ENCODE results near the gene UFM1.
"Not testable (repeated sequence)": the region's sequence is repeated elsewhere in the genome, so short reads cannot be mapped to it uniquely, and the experiment has no call there.

The UFM1 gene

DNA sequence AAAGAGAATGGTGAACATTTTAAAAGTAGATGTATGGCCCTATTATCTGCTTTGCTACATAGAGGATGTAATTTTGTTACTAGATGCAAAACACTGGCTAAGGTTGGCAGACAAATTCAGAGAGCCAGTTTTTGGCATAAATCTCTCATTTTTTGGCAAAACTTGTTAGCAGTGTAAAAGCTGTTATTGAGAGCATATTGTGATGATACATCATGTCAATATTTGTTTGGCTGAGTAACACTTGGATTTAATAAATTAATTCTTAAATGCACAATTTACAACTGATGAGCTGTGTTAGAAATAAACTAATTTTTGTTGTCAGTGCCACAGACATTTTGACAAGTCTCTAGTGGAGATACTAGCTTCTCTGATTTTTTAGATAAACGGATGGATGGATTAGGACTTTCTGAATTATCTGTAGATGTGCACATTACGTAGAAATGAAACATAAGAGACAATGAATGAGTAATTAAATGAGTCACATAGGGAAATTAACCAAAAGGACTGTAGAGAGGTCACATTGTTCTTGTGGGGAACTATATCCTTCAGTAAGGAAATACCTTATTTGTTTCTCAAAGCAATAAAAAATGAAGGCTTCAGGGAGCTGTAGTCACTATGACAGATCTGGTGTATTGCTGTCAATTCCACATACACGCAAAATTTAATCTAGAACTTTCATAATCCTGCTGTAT, 17.4 kb downstream of the UFM1 start:
- no peak for DNase-seq

DNA sequence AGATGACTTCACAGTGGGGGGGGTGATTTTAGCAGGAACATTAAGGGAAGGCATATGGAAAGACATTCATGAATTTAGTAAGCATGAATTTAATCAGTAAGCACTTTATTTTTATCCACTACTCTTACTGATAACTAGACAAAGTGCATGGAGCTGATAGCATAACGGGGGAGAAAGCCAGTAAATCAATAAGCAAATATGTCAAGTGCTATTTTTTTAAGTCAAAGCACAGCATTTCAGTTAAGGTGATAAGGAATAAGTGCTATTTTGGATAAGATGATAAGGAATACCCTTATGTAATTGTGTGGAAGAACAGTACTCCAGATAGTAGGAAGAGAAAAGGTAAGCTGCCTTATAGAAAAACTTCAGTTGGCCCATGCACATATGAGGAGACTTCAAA, 19.4 kb downstream of the UFM1 start:
- no peak for DNase-seq

DNA sequence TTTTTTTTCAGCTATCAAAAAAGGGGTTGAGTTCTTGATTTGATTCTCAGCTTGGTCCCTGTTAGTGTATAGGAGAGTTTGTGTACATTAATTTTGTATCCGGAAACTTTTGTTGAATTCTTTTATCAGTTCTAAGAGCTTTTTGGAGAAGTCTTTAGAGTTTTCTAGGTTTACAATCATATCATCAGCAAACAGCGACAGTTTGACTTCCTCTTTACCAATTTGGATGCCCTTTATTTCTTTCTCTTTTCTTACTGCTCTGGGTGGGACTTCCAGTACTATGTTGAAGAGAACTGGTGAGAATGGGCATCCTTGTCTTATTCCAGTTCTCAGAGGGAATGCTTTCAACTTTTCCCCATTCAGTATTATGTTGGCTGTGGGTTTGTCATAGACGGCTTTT, 20.4 kb downstream of the UFM1 start:
- not testable (repeated sequence) for DNase-seq

DNA sequence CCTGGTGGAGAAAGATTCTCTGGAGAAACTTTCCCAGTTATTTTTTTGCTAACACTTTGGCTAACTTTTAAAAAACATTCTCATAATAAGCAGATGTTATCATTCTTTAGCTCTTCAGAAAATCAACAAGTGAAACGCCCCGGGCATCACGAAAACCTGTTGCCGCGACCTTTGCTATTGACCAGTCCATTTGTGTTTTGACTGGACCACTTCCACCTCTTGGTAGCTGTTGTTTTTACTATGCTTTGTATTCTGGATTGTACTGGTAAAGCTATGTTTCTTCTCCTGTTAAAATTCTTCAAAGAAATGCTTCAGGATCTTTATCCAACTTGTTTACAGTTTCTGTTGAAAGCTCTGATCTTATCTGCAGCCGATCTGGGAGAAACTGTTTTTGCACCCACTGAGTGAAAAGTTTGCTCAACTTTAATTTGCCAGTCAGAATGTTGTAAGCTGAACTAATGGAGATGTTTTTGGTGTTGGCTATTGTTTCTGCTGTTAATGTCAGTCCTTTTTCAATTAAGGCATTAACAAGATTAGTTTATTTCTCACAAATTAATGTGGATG, 23.3 kb downstream of the UFM1 start:
- DNase-seq: no peak

DNA sequence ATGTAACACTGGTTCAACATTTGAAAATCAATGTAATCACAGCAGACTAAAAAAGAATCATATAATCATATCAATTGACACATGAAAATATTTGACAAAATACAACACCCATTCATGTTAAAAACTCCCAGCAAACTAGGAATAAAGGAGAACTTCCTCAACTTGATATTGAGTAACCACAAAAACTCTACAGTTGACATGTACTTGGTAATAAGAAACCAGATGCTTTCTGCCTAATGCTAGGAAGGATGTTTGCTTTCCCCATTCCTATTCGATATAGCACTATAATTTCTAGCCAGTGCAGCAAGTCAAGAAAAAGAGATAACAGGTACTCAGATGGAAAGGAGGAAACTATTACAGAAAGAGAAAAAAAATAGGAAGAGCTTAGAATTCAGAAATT, 26.9 kb downstream of the UFM1 start:
- no peak for DNase-seq

DNA sequence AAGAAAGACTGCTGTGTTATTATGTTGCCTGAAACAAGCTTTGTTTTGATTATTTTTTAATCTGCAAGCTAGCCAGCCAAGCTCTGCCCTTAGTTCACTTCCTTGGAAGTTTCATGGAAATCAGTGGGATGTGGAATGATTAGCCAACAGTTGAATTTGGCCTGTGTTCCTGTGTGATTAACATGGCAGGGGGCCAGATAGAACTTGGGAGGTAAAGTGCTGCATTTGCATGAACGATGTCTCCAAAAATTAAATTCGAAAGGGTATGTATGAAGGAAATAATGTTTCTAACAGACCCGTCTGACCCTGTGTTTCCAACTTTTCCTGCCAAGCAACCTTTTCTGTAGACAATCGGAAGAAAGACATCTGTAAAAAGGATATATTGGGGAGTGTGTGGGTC, 32.2 kb downstream of the UFM1 start:
- DNase-seq: peak; percentile 55

DNA sequence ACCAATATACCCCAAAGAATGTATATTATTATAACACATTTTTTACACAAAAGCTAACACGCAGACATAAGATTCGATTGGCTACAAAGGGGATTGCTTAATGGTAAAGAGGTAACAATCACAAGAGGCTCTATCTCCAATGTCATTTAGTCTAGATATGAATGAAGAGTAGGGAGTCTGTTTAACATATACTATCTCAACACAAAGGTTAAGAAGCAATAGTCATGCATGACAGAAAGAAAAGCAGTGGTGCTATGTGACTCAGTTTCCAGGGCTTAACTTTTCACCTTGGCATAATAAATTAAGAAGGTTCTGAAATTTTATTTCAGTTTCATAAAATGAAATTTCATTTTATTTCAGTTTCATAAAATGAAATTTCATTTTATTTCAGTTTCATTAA, 33.3 kb downstream of the UFM1 start:
- no peak for DNase-seq

DNA sequence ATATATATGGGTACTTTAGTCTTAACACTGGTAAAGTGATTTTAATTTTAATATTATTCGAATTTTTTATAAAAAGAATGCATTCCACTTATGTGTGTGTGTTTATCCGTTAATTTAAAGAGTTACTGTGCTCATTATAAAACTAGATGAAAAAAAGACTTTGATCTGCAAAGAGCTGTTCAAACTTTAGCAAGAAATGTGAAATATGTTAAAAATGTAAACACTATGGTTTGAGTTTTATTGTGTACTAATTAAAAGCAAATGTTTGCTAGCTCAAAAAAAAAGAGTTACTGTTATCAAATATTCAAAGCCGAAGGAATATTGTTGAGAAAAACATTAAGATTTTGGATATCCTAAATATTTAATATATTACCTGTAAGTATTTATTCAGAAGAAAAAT, 34.5 kb downstream of the UFM1 start:
- no peak for DNase-seq

DNA sequence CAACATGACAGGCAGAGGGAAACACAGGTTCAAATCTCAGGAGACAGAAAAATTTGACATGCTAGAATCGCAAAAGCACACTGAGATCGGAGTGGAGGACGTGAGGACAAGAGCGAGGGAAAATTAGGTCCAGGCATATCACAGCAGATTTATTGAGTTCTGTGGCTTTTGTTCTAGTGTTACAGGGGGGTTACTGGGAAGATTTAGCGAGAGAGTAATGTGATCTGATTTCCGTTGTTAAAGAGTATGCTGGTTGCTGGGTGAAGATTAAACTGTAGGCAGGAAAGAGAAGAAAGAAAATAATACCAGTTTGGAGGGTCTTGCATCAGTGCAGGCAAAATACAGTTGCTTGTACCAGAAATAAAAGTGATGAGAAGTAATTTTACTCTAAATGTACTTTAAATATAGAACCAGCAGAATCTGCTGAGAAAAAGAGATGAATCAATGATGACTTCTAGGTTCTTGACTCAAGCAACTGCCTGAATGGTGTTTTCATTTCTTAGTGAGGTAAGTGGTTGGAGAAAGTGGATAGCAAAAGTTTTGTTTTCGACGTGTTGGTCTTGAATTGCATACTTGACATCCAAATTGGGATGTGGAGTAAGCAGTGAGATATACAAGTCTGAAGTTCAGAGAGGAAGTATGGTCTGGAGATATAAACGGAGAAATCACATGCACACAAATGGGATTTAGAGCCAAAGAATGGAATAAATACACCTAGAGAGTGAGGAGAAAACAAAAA, 35.7 kb downstream of the UFM1 start:
- DNase-seq: no peak

DNA sequence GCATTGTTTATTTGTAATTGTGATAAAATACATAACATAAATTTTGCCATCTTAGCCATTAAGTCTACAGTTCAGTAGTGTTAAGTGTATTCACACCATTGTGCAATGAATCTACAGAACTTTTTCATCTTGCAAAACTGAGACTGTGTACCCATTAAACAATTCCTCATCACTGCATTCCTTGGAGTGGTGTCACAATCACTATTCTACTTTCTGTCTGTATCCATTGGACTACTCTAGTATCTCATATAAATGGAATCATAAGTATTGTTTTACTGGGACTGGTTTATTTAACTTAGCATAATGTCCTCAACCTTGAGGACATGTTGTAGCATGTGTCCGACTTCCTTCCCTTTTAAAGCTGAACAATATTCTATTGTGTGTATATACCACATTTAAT, 36.8 kb downstream of the UFM1 start:
- DNase-seq: no peak

DNA sequence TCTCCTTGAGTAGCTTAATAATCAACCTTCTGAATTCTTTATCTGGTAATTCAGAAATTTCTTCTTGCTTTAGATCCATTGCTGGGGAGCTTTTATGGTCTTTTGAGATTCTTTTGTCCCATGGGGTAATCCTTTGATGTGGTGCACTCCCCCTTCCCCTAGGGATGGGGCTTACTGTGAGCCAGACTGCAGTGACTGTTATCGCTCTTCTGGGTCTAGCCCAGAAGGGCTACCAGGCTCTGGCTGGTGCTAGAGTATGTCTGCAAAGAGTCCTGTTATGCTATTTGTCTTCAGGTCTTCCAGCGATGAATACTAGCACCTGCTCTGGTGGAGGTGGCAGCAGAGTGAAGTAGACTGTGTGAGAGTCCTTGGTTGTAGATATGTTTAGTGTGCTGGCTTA, 41.7 kb downstream of the UFM1 start:
- DNase-seq: no peak

DNA sequence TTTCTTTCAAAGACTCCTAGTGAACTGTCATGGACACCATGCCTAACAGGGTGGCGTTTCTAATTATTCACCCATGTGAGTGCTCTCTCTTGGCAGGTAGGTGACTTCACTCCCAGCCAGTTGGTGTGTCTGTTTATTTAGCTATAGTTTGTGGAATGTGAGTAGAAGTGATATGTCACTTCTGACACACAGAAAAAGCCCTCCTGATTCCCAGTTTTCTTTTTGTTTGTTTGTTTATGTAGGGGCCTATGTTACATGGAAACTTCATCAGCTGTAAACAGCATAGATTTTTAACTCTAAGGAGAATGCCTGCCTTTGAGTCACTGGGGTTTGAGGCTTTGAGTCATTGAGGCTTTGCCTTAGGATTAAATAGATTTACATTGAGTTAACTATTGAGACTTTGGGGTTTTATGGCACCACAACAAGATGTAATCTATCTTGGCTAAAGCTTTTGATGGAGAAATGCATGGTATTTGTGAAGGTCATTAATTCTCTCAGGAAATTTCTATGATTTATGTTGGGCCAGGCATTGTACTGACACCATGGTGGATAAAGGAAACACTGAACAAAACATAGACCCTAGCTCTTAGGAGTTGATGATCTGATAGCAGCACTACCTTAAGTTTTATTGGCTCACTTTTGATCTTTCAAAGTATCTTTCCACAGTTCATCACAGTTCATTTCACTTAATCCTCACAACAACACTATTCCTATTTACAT, 45.3 kb downstream of the UFM1 start:
- DNase-seq: no peak

DNA sequence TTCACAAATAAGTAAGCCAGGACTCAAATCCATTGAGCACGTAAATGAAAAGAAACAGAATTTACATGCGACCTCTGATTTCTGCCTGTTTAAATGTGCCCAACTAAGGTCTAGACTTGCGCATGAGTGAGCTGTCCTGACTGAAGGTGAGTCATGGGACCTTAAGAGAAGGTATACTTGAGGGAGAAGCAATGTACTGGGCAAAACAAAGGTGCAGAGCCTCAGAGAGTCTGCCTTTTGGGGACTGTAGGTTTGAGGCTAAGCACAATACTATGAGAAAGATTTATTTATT, 45.8 kb downstream of the UFM1 start:
- DNase-seq: no peak

DNA sequence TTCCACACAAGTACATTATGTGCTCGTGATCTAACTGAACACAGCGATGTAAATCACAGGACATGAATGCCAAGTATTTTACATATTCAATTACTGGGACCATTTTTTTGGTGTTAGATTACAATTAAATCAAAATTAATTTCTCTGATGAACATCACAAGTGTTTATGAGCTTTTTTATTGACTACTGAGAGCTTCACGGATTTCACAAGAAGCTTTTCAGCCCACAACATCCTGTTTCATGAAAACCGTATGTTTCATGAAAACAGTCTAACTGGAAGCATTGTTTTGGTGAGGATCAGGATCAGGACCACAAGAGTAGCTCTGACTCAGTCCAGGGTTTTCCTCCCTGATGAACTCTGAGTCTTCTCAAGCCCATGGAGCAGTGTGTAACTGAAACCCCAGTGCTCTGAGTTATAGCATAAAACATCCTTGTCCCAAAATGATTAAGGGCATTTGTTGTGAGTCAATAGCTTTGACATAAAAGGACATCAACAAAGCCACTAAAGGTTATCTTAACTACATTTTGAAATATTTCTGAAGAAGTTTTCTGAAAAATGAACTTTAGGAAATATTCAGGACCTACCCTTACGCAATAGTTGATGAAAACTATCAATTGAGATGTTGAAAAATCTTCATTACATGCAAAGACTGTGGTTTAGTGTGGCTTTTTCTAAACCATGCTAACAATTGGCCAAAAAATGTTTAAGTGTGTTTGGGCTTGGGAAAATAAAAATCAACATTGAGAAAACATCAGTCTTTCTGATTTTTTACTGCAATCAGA, 49.3 kb downstream of the UFM1 start:
- DNase-seq: no peak

DNA sequence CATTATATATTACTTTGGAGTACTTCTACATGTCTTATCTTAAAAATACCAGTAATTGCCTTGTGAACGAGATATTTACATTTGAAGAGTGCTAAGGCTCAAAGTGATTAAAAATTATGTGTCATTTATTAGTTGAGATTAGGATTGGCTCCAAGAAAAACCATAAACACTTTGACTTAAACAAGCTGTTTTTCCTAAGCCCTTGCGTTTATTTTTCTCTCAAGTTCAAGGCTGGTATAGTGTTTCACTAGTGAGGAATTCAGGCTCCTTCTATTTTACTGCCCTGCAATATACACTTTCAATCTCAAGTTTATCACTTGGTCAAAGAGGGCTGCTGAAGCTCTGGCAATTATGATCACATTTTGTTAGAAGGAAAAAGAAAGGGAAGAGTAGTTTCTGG, 49.9 kb downstream of the UFM1 start:
- no peak for DNase-seq

DNA sequence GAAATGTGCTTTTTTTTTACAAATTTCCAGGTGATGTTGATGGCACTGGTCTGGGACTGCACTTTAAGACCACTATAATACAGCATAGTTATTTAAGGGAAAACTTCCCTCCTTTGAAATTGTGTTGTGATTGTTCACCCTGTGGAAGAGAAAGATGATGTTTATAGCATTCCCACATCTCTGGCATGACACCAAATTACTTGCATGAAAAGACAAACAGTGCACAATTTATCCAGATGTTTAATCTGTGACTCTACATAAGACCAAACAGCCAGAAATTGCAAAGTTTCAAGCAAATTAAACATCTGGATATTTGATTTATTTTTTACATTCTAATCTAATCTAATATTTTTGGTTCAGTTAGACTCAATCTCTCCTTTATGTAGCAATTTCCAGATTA, 51.6 kb downstream of the UFM1 start:
- DNase-seq: no peak

DNA sequence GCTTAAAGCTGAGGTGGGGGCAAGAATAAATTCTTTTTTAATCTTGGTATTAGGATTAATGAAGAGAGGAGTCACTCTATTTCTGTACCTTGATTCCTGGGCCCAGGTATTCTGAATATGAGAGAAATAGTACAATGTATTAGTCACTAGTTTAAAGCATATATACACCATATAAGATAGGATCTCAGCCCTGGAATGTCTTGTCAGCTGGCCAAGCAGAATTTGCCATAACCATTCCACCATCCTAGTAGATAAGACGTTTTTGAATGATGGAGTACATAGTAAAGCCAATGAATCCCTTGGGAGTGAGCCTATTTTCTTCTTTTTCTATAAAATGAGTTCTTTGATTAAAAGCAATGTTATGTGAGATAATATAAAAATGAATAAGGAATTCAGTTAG, 55.6 kb downstream of the UFM1 start:
- no peak for DNase-seq

DNA sequence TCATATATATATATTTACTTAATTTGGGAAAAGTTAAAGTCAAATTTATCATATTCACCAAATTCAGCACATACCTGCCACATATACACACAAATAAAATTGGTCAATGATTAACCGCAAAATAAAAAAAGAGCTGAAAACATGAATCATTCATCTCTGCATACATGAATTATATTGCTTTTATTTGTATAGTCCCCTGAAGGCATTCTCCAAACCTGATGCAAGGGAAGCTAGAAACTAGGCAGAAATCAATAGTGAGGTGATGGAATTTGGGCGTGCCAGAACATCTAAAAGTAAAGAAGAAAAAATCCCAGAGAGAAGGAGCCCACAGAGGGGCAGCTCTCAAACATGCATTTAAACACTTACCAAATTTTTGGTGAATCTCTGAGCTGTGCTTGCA, 60.1 kb downstream of the UFM1 start:
- no peak for DNase-seq

DNA sequence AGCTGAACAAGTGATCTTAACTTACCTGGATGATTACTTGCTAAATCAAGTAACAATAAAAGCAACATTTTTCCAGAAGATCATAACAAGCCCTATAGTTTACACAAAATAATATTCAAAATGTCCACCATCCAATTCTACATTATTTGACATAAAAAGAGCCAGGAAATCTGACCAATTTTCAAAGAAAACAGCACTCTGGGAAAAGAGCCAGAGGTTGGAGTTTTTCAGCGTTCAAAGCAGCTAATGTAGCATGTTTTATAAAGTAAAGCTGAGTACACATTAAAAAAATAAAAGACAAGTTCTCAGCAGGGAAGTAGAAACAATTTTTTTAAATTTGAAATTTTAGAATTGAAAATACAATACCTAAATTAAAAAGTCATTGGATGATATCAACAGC, 62.6 kb downstream of the UFM1 start:
- no peak for DNase-seq

Data from right forelimb (tissue), 1 donor.